ENCODE data around the gene WNT11. TPM values are rescaled to one million over a fixed set of nuclear protein-coding genes. Genes with fewer than 3 reads are reported as not detected.

The WNT11 gene
- polyA plus RNA-seq, 1 donor (not counting 4 experiments of a cell fraction or from before 2014, with no cell fraction given), result not detected

DNA sequence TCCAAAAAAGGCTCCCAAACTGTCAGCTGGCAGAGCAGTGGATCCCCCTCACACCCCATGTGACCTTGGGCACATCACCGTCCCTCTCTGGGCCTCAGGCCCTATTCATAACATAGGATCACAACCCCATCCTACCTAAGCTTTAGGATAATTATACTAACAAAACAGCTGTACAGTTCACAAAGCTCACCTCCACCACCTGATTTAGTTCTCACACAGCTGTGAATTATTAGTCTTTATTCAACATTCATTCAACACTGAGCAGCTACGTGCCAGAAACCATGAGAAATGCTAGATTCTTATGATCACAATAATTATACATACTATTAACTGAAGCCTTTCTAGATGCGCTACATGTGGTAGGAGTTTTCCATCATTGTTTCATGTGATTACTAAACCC, 9.5 kb downstream of the WNT11 start:
- no peaks in the 10 kb centered on the region for H3K9me1 ChIP-seq (ENCODE audit: control insufficient read depth, extremely low read depth, insufficient read depth, low read length)
- no peak overlapping the region for H3K4me2 ChIP-seq (ENCODE audit: control insufficient read depth, extremely low read depth, insufficient read depth, low read depth, low read length)
- H3K4me1 ChIP-seq (ENCODE audit: control insufficient read depth, extremely low read depth, insufficient read depth, low read length), result no peaks in the 10 kb centered on the region
- no peaks in the 10 kb centered on the region for H4K20me1 ChIP-seq (ENCODE audit: control insufficient read depth, extremely low read depth, insufficient read depth, low read length)
- no peak overlapping the region for H3K9ac ChIP-seq (ENCODE audit: control insufficient read depth, extremely low read depth, insufficient read depth, low read length)
- no peak for DNase-seq (ENCODE audit: low read depth, low spot score)
- no peaks in the 10 kb centered on the region for H3K9me3 ChIP-seq (ENCODE audit: control insufficient read depth, low read depth, low read length)
- no peaks in the 10 kb centered on the region for H3K27me3 ChIP-seq (ENCODE audit: control insufficient read depth, extremely low read depth, insufficient read depth, low read length)
- no peak for TF ChIP-seq EZH2 (IDR thresholded peaks at IDR 0.05; ENCODE audit: low read length)
- TF ChIP-seq, protein P1, sequence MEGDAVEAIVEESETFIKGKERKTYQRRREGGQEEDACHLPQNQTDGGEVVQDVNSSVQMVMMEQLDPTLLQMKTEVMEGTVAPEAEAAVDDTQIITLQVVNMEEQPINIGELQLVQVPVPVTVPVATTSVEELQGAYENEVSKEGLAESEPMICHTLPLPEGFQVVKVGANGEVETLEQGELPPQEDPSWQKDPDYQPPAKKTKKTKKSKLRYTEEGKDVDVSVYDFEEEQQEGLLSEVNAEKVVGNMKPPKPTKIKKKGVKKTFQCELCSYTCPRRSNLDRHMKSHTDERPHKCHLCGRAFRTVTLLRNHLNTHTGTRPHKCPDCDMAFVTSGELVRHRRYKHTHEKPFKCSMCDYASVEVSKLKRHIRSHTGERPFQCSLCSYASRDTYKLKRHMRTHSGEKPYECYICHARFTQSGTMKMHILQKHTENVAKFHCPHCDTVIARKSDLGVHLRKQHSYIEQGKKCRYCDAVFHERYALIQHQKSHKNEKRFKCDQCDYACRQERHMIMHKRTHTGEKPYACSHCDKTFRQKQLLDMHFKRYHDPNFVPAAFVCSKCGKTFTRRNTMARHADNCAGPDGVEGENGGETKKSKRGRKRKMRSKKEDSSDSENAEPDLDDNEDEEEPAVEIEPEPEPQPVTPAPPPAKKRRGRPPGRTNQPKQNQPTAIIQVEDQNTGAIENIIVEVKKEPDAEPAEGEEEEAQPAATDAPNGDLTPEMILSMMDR (optimal IDR thresholded peaks at IDR 0.05 in 1 of 3, IDR thresholded peaks at IDR 0.05 in 1 of 3, conservative IDR thresholded peaks at IDR 0.05 in 1 of 3; ENCODE audit: extremely low read depth in 1 of 3, insufficient read depth in 2 of 3, low read length in 3 of 3), result no peak
- H3K79me2 ChIP-seq (ENCODE audit: control insufficient read depth, insufficient read depth, low read length), result no peaks in the 10 kb centered on the region
- no peak overlapping the region for H3K4me3 ChIP-seq (ENCODE audit: control insufficient read depth in 2 of 3, extremely low read depth in 1 of 3, insufficient read depth in 2 of 3, low read depth in 1 of 3, low read length in 3 of 3)
- dilution Hi-C loops (cut with MboI; ENCODE audit: extremely low pct_ligation_motif_present, low sequenced_read_pairs), result no loop called here
- no peaks in the 10 kb centered on the region for H3K36me3 ChIP-seq (ENCODE audit: control insufficient read depth in 2 of 2, extremely low read depth in 1 of 2, insufficient read depth in 2 of 2, low read length in 2 of 2)
- FAIRE-seq, result no peak
- H2AFZ ChIP-seq (ENCODE audit: control insufficient read depth, low read length), result no peak overlapping the region
- no peak overlapping the region for H3K27ac ChIP-seq (ENCODE audit: control insufficient read depth, insufficient read depth, low read length)

DNA sequence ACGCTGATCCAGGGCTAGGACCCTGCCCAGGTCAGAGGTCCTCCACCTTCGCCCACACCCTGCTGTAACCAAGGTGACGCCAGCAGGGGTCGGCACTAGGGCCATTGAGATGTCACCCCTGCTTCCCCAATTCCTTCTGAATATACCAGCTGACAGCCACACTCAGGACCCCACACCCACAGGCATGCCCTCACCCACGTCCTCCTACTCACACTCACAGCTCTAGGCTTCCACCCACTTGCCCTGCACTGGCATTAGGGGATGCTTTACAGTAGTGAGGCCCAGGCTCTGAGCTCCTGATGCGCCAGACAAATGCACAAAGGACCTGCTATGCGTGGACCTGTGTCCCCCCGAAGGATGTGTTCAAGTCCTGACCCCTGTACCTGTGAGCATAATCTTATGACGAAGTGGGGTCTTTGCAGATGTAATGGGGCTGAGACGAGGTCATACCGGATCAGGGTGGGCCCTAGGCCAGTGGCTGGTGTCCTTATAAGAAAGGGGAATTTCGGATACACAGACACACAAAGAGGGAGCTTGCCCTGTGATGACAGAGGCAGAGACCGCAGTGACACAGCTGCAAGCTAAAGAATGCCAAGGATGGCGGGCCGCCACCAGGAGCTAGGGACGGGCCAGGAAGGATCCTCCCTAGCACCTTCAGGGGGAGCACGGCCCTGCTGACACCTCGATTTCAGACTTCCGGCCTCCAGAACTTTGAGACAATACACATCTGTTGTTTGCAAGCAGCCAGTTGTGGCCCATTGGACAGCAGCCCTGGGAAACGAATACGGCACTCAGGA, 11.2 kb downstream of the WNT11 start:
- no peak for FAIRE-seq
- no peak overlapping the region for H3K9ac ChIP-seq (ENCODE audit: control insufficient read depth, extremely low read depth, insufficient read depth, low read length)

More for the DNA sequence above, 11.2 kb downstream of the WNT11 start:
- no peaks in the 10 kb centered on the region for H3K4me1 ChIP-seq (ENCODE audit: control insufficient read depth, extremely low read depth, insufficient read depth, low read length)
- dilution Hi-C loops (cut with MboI; ENCODE audit: extremely low pct_ligation_motif_present, low sequenced_read_pairs), result no loop called here
- H2AFZ ChIP-seq (ENCODE audit: control insufficient read depth, low read length), result no peak overlapping the region
- H4K20me1 ChIP-seq (ENCODE audit: control insufficient read depth, extremely low read depth, insufficient read depth, low read length), result no peaks in the 10 kb centered on the region
- H3K9me3 ChIP-seq (ENCODE audit: control insufficient read depth, low read depth, low read length), result no peaks in the 10 kb centered on the region
- H3K4me2 ChIP-seq (ENCODE audit: control insufficient read depth, extremely low read depth, insufficient read depth, low read depth, low read length), result no peak overlapping the region
- H3K27me3 ChIP-seq (ENCODE audit: control insufficient read depth, extremely low read depth, insufficient read depth, low read length), result peaks cover 3% of the 10 kb centered on the region
- no peaks in the 10 kb centered on the region for H3K9me1 ChIP-seq (ENCODE audit: control insufficient read depth, extremely low read depth, insufficient read depth, low read length)
- H3K4me3 ChIP-seq (ENCODE audit: control insufficient read depth in 2 of 3, extremely low read depth in 1 of 3, insufficient read depth in 2 of 3, low read depth in 1 of 3, low read length in 3 of 3), result no peak overlapping the region
- TF ChIP-seq EZH2 (IDR thresholded peaks at IDR 0.05; ENCODE audit: low read length), result no peak
- TF ChIP-seq, protein P1 (optimal IDR thresholded peaks at IDR 0.05 in 1 of 3, IDR thresholded peaks at IDR 0.05 in 1 of 3, conservative IDR thresholded peaks at IDR 0.05 in 1 of 3; ENCODE audit: extremely low read depth in 1 of 3, insufficient read depth in 2 of 3, low read length in 3 of 3), result no peak
- H3K27ac ChIP-seq (ENCODE audit: control insufficient read depth, insufficient read depth, low read length), result no peak overlapping the region
- H3K36me3 ChIP-seq (ENCODE audit: control insufficient read depth in 2 of 2, extremely low read depth in 1 of 2, insufficient read depth in 2 of 2, low read length in 2 of 2), result no peaks in the 10 kb centered on the region
- no peak for DNase-seq (ENCODE audit: low read depth, low spot score)
- H3K79me2 ChIP-seq (ENCODE audit: control insufficient read depth, insufficient read depth, low read length), result no peaks in the 10 kb centered on the region

All from keratinocyte (primary cell).